CD14-positive monocyte (primary cell): ENCODE measurements around the gene EPS8L1. TPM values are rescaled to one million over a fixed set of nuclear protein-coding genes. Genes with fewer than 3 reads are reported as not detected.

Source experiments
- DNase-seq, 3 donors: peaks; one replicate each; pipeline ENCODE4 v3.0.0-alpha.2; 2011 to 2022
- H2AFZ ChIP-seq: 2 replicates; pipeline ENCODE4 v1.6.0; 2012; ENCODE audit warnings: mild to moderate bottlenecking, low read depth, low read length, inconsistent platforms; ENCODE audit not compliant: insufficient read depth, poor library complexity, severe bottlenecking
- H3K27ac ChIP-seq, 2 donors: 1 replicate in 1 of 2; 2 replicates in 1 of 2; pipeline ENCODE4 v1.5.1; 2012 to 2013; ENCODE audit warnings: low read length in 2 of 2, control low read depth in 1 of 2, inconsistent platforms in 1 of 2, low read depth in 1 of 2, mild to moderate bottlenecking in 1 of 2
- H3K27me3 ChIP-seq, 2 donors: one replicate each; pipeline versions ENCODE4 v1.6.0 to v1.6.1; 2011 to 2013; ENCODE audit warnings: low read length in 2 of 2; ENCODE audit not compliant: control insufficient read depth in 2 of 2, insufficient read depth in 2 of 2
- H3K36me3 ChIP-seq, 2 donors: replicated peaks in 1 of 2; 1 replicate in 1 of 2; 2 replicates in 1 of 2; pipeline versions ENCODE4 v1.5.1 to v1.6.1; 2012 to 2013; ENCODE audit warnings: low read length in 2 of 2, control low read depth in 1 of 2, inconsistent platforms in 1 of 2, mild to moderate bottlenecking in 1 of 2; ENCODE audit not compliant: insufficient read depth in 2 of 2, control insufficient read depth in 1 of 2
- H3K4me1 ChIP-seq, 2 donors: 1 replicate in 1 of 2; 2 replicates in 1 of 2; pipeline versions ENCODE4 v1.5.1 to v1.6.1; 2012 to 2013; ENCODE audit warnings: low read length in 2 of 2, control low read depth in 1 of 2, inconsistent platforms in 1 of 2, mild to moderate bottlenecking in 1 of 2, moderate library complexity in 1 of 2; ENCODE audit not compliant: insufficient read depth in 2 of 2, control insufficient read depth in 1 of 2
- H3K4me2 ChIP-seq: replicated peaks from 2 replicates; pipeline ENCODE3; 2012; ENCODE audit warnings: low read length, moderate library complexity, mild to moderate bottlenecking; ENCODE audit not compliant: poor library complexity, severe bottlenecking; ENCODE audit errors: extremely low read depth
- H3K4me3 ChIP-seq, 3 experiments: fragments of 200-600 bp in 1 of 3; sonication (generic) in 1 of 3; replicated peaks in 1 of 3; 1 replicate in 2 of 3; 2 replicates in 1 of 3; pipeline ENCODE4 v1.5.1; 2011 to 2013; ENCODE audit warnings: low read length in 3 of 3, mild to moderate bottlenecking in 3 of 3, control low read depth in 2 of 3, low read depth in 2 of 3, inconsistent platforms in 1 of 3, moderate library complexity in 1 of 3
- H3K79me2 ChIP-seq: 2 replicates; pipeline ENCODE4 v1.6.0; 2012; ENCODE audit warnings: mild to moderate bottlenecking, control low read depth, inconsistent platforms, low read length, moderate library complexity; ENCODE audit not compliant: insufficient read depth
- H3K9ac ChIP-seq: 2 replicates; pipeline ENCODE4 v1.6.0; 2017; ENCODE audit warnings: low read length, mild to moderate bottlenecking; ENCODE audit not compliant: insufficient read depth, poor library complexity, severe bottlenecking
- H3K9me3 ChIP-seq, 2 donors: replicated peaks in 1 of 2; 1 replicate in 1 of 2; 2 replicates in 1 of 2; pipeline versions ENCODE4 v1.5.1 to v1.6.1; 2012 to 2013; ENCODE audit warnings: low read length in 2 of 2, control low read depth in 1 of 2; ENCODE audit not compliant: control insufficient read depth in 1 of 2, insufficient read depth in 1 of 2
- H4K20me1 ChIP-seq: 2 replicates; pipeline ENCODE4 v1.6.0; 2012; ENCODE audit warnings: mild to moderate bottlenecking, low read length, control low read depth, moderate library complexity; ENCODE audit not compliant: insufficient read depth
- H3K27ac Mint-ChIP-seq, 7 donors: one replicate each; pipeline ENCODE4 v1.8.0; 2020; ENCODE audit warnings: mild to moderate bottlenecking in 7 of 7, mixed read lengths in 7 of 7, moderate library complexity in 6 of 7, inconsistent platforms in 2 of 7
- H3K27me3 Mint-ChIP-seq, 3 donors: one replicate each; pipeline ENCODE4 v1.8.0; 2021 to 2022; ENCODE audit warnings: low read depth in 3 of 3, mild to moderate bottlenecking in 3 of 3, mixed read lengths in 3 of 3, moderate library complexity in 3 of 3, inconsistent platforms in 1 of 3
- H3K36me3 Mint-ChIP-seq, 2 donors: one replicate each; pipeline ENCODE4 v1.8.0; 2020; ENCODE audit warnings: mixed read lengths in 2 of 2, inconsistent platforms in 1 of 2, mild to moderate bottlenecking in 1 of 2
- H3K4me1 Mint-ChIP-seq: one replicate; pipeline ENCODE4 v1.8.0; 2020; ENCODE audit warnings: mild to moderate bottlenecking, mixed read lengths
- H3K4me3 Mint-ChIP-seq, 2 donors: one replicate each; pipeline ENCODE4 v1.8.0; 2020; ENCODE audit warnings: mild to moderate bottlenecking in 2 of 2, mixed read lengths in 2 of 2, moderate library complexity in 1 of 2
- H3K9me3 Mint-ChIP-seq, 7 donors: one replicate each; pipeline ENCODE4 v1.8.0; 2020 to 2022; ENCODE audit warnings: mixed read lengths in 7 of 7, mild to moderate bottlenecking in 6 of 7, moderate library complexity in 6 of 7, inconsistent platforms in 2 of 7
- CTCF ChIP-seq: fragments of 200-600 bp; IDR thresholded peaks from one replicate; pipeline ENCODE4 v1.8.0; 2022; ENCODE audit warnings: antibody characterized with exemption, mild to moderate bottlenecking
- WGBS: methylation state at CpG from one replicate; pipeline ENCODE4 v1.1.5; 2013; ENCODE audit warnings: missing lambda C conversion rate; ENCODE audit not compliant: insufficient coverage; 5-methylcytosine and 5-hydroxymethylcytosine counted together
- intact Hi-C, 2 donors: fragments of 100-400 bp; cut with micrococcal nuclease; formaldehyde crosslinking; loops; one replicate each; pipeline versions ENCODE4 v1.15.0 to v1.15.1; 2023
- polyA plus RNA-seq, 3 donors: library from polyadenylated mRNA; depleted of rRNA in 1 of 3; unstranded in 2 of 3; stranded (reverse) in 1 of 3; fragments of 300-500 nt in 2 of 3; fragments of >200 nt in 1 of 3; fragmentation: Illumina TruSeq in 2 of 3; gene quantifications; 1 replicate in 2 of 3; 2 replicates in 1 of 3; pipeline ENCODE4 v1.2.3, GENCODE V29; 2012 to 2021

EPS8L1 gene
- polyA plus RNA-seq, 3 donors, result 1.5 to 5.0 (median 1.8) TPM

GRCh38 chr19:55071913-55072312 lies 3.8 kb upstream of the EPS8L1 start:
- Histone ChIP-seq H3K27ac (no peak overlapping the region), H3K4me3 (no peak overlapping the region), H3K9me3 (peaks cover 6 to 7% of the 10 kb centered on the region in 2 donors), H3K4me1 (peaks cover 20 to 25% of the 10 kb centered on the region in 2 donors), H3K4me2 (no peak overlapping the region), H3K79me2 (no peaks in the 10 kb centered on the region), H4K20me1 (no peaks in the 10 kb centered on the region), H3K27me3 (peaks cover 15 to 45% of the 10 kb centered on the region in 2 donors), H3K9ac (no peak overlapping the region), H3K36me3 (no peaks in the 10 kb centered on the region), H2AFZ (no peak overlapping the region)
- H3K27me3 Mint-ChIP-seq, result peaks cover 55 to 72% (median 58%) of the 10 kb centered on the region in 3 donors
- H3K27ac Mint-ChIP-seq, result no peak overlapping the region
- peaks cover 2 to 5% of the 10 kb centered on the region in 2 donors for H3K36me3 Mint-ChIP-seq
- no peak overlapping the region for H3K4me3 Mint-ChIP-seq
- peaks cover 4 to 39% (median 22%) of the 10 kb centered on the region in 7 donors for H3K9me3 Mint-ChIP-seq
- WGBS, result 50% methylated on average over 3 of the region's 8 CpGs
- intact Hi-C loops, result no loop called here
- TF ChIP-seq CTCF, result no peak
- no peak for DNase-seq
- peaks cover 29% of the 10 kb centered on the region for H3K4me1 Mint-ChIP-seq

GRCh38 chr19:55076321-55076720 lies 652 bp downstream of the EPS8L1 start:
- H3K27me3 ChIP-seq, result peaks cover 0 to 24% of the 10 kb centered on the region in 2 donors
- peaks cover 33 to 36% of the 10 kb centered on the region in 2 donors for H3K4me1 ChIP-seq
- H3K4me3 ChIP-seq, result no peak overlapping the region
- H3K79me2 ChIP-seq, result no peaks in the 10 kb centered on the region
- peaks cover 7% of the 10 kb centered on the region for H4K20me1 ChIP-seq
- Mint-ChIP-seq H3K9me3 (peaks cover 6 to 32% (median 18%) of the 10 kb centered on the region in 7 donors), H3K4me1 (peaks cover 29% of the 10 kb centered on the region), H3K27ac (peak overlapping the region in 3 of 7 donors; percentile 37 to 85 (median 43)), H3K4me3 (no peak overlapping the region), H3K27me3 (peaks cover 33 to 57% (median 36%) of the 10 kb centered on the region in 3 donors), H3K36me3 (peaks cover 0 to 2% of the 10 kb centered on the region in 2 donors)
- peaks cover 0 to 5% of the 10 kb centered on the region in 2 donors for H3K9me3 ChIP-seq
- H3K27ac ChIP-seq, result no peak overlapping the region
- no peaks in the 10 kb centered on the region for H3K36me3 ChIP-seq
- H3K4me2 ChIP-seq, result no peak overlapping the region
- no peak for DNase-seq
- H2AFZ ChIP-seq, result no peak overlapping the region
- WGBS, result 75% methylated on average over 8 of the region's 12 CpGs
- no peak overlapping the region for H3K9ac ChIP-seq
- intact Hi-C loops, result no loop called here
- no peak for TF ChIP-seq CTCF
